HepG2 (cell line): ENCODE data around the gene DNAAF8. TPM values are rescaled to one million over a fixed set of nuclear protein-coding genes. Genes with fewer than 3 reads are reported as not detected.

Experiments
- ATRX ChIP-seq: sonication (generic); formaldehyde crosslinking; IDR thresholded peaks from 2 replicates; pipeline ENCODE4 v1.4.0; 2020; ENCODE audit warnings: missing genetic modification reagents, borderline replicate concordance
- EHMT2 ChIP-seq: fragments of 200-600 bp; sonication (generic); IDR thresholded peaks from 2 replicates; pipeline ENCODE4 v1.7.0; 2017; ENCODE audit warnings: antibody characterized with exemption, low read depth, low read length, borderline replicate concordance
- FOXC1 ChIP-seq: sonication (generic); formaldehyde crosslinking; IDR thresholded peaks from 2 replicates; pipeline ENCODE4 v1.8.0; 2022; ENCODE audit warnings: mild to moderate bottlenecking, missing genetic modification reagents, borderline replicate concordance
- JUN ChIP-seq: sonication (generic); formaldehyde crosslinking; IDR thresholded peaks from 2 replicates; pipeline ENCODE4 v1.4.0; 2020; ENCODE audit warnings: mild to moderate bottlenecking, missing genetic modification reagents
- NFYB ChIP-seq: sonication (generic); formaldehyde crosslinking; IDR thresholded peaks from 2 replicates; pipeline ENCODE4 v1.4.0; 2020; ENCODE audit warnings: missing genetic modification reagents
- POGZ ChIP-seq: sonication (generic); formaldehyde crosslinking; IDR thresholded peaks from 2 replicates; pipeline ENCODE4 v1.4.0; 2020; ENCODE audit warnings: mild to moderate bottlenecking, missing genetic modification reagents
- SIX1 ChIP-seq: sonication (generic); formaldehyde crosslinking; IDR thresholded peaks from 2 replicates; pipeline ENCODE4 v1.4.0; 2020; ENCODE audit warnings: missing genetic modification reagents, borderline replicate concordance
- TEAD2 ChIP-seq: sonication (generic); formaldehyde crosslinking; IDR thresholded peaks from 2 replicates; pipeline ENCODE4 v1.9.0; 2021; ENCODE audit warnings: missing genetic modification reagents
- YEATS4 ChIP-seq: sonication (generic); formaldehyde crosslinking; IDR thresholded peaks from 2 replicates; pipeline ENCODE4 v1.4.0; 2020; ENCODE audit warnings: missing genetic modification reagents, borderline replicate concordance
- ZNF317 ChIP-seq: sonication (generic); formaldehyde crosslinking; IDR thresholded peaks from 2 replicates; pipeline ENCODE4 v1.5.0; 2020; ENCODE audit warnings: mild to moderate bottlenecking, missing genetic modification reagents
- ZNF329 ChIP-seq: sonication (generic); formaldehyde crosslinking; IDR thresholded peaks from 2 replicates; pipeline ENCODE4 v1.9.0; 2021; ENCODE audit warnings: low read depth, mild to moderate bottlenecking, missing genetic modification reagents
- ZNF572 ChIP-seq: sonication (generic); formaldehyde crosslinking; IDR thresholded peaks from 2 replicates; pipeline ENCODE4 v1.5.1; 2020; ENCODE audit warnings: mild to moderate bottlenecking, missing genetic modification reagents
- ZNF7 ChIP-seq: IDR thresholded peaks from 2 replicates; pipeline ENCODE4 v1.6.1; 2016; ENCODE audit warnings: missing biosample characterization, missing genetic modification reagents
- ZNF772 ChIP-seq: sonication (generic); formaldehyde crosslinking; IDR thresholded peaks from 2 replicates; pipeline ENCODE4 v1.5.0; 2020; ENCODE audit warnings: mild to moderate bottlenecking, missing genetic modification reagents
- ZSCAN21 ChIP-seq: sonication (generic); formaldehyde crosslinking; IDR thresholded peaks from 2 replicates; pipeline ENCODE4 v1.8.0; 2022; ENCODE audit warnings: mild to moderate bottlenecking, missing genetic modification reagents, moderate library complexity, borderline replicate concordance
- ZSCAN9 ChIP-seq: IDR thresholded peaks from 2 replicates; pipeline ENCODE4 v1.6.1; 2016; ENCODE audit warnings: borderline replicate concordance
- polyA plus RNA-seq, 8 experiments: library from polyadenylated mRNA; depleted of rRNA in 3 of 8; stranded (reverse) in 7 of 8; unstranded in 1 of 8; fragments of >200 nt; fragmentation: Illumina TruSeq in 4 of 8; extraction: Trizol in 4 of 8; gene quantifications; 2 replicates each; pipeline versions ENCODE4 v1.2.1 to v1.2.3, GENCODE V29; 2011 to 2016; ENCODE audit warnings: low read depth in 4 of 8, missing spikeins in 1 of 8, mixed read lengths in 1 of 8; ENCODE audit not compliant: insufficient read depth in 1 of 8
- total RNA-seq, 5 experiments: library from RNA; depleted of rRNA; stranded (reverse); fragments of >200 nt; fragmentation: Illumina TruSeq; extraction: Trizol; gene quantifications; 2 replicates each; pipeline ENCODE4 v1.2.3, GENCODE V29; 2016; ENCODE audit warnings: low read depth in 1 of 5
- TF ChIP-seq, protein P1 (sequence below): sonication (generic); formaldehyde crosslinking; IDR thresholded peaks from 2 replicates; pipeline ENCODE4 v1.4.0; 2020; ENCODE audit warnings: mild to moderate bottlenecking, missing genetic modification reagents
- TF ChIP-seq, protein P2 (sequence below): sonication (generic); formaldehyde crosslinking; IDR thresholded peaks from 2 replicates; pipeline ENCODE4 v1.4.0; 2020; ENCODE audit warnings: missing genetic modification reagents, mild to moderate bottlenecking, borderline replicate concordance

The DNAAF8 gene
- total and polyA plus RNA-seq, 2 of the 13 experiments (the other 11 are each of a cell fraction or from before 2014, with no cell fraction given) = 0.44 TPM; not detected in 1

- TF ChIP-seq JUN (no peak), SIX1 (CRISPR knock-in tag) (no peak), NFYB (CRISPR knock-in tag) (peak; percentile 16; the same call in 1 of the 2 replicates), FOXC1 (CRISPR knock-in tag) (no peak), ZNF329 (CRISPR knock-in tag) (no peak), EHMT2 (no peak), YEATS4 (CRISPR knock-in tag) (peak; percentile 73), ZNF7 (CRISPR knock-in tag) (no peak), ZNF572 (no peak; the same call in 1 of the 2 replicates), TEAD2 (CRISPR knock-in tag) (no peak), ATRX (no peak), ZNF317 (CRISPR knock-in tag) (0 out of 2 replicates have a peak, but pooled peaks have one; percentile 29), POGZ (peak; percentile 60), ZSCAN9 (CRISPR knock-in tag) (peak; percentile 60; the same call in 1 of the 2 replicates), ZNF772 (CRISPR knock-in tag) (peak; percentile 58; the same call in 1 of the 2 replicates), ZSCAN21 (CRISPR knock-in tag) (0 out of 2 replicates have a peak, but pooled peaks have one; percentile 51)
- TF ChIP-seq, protein P1, sequence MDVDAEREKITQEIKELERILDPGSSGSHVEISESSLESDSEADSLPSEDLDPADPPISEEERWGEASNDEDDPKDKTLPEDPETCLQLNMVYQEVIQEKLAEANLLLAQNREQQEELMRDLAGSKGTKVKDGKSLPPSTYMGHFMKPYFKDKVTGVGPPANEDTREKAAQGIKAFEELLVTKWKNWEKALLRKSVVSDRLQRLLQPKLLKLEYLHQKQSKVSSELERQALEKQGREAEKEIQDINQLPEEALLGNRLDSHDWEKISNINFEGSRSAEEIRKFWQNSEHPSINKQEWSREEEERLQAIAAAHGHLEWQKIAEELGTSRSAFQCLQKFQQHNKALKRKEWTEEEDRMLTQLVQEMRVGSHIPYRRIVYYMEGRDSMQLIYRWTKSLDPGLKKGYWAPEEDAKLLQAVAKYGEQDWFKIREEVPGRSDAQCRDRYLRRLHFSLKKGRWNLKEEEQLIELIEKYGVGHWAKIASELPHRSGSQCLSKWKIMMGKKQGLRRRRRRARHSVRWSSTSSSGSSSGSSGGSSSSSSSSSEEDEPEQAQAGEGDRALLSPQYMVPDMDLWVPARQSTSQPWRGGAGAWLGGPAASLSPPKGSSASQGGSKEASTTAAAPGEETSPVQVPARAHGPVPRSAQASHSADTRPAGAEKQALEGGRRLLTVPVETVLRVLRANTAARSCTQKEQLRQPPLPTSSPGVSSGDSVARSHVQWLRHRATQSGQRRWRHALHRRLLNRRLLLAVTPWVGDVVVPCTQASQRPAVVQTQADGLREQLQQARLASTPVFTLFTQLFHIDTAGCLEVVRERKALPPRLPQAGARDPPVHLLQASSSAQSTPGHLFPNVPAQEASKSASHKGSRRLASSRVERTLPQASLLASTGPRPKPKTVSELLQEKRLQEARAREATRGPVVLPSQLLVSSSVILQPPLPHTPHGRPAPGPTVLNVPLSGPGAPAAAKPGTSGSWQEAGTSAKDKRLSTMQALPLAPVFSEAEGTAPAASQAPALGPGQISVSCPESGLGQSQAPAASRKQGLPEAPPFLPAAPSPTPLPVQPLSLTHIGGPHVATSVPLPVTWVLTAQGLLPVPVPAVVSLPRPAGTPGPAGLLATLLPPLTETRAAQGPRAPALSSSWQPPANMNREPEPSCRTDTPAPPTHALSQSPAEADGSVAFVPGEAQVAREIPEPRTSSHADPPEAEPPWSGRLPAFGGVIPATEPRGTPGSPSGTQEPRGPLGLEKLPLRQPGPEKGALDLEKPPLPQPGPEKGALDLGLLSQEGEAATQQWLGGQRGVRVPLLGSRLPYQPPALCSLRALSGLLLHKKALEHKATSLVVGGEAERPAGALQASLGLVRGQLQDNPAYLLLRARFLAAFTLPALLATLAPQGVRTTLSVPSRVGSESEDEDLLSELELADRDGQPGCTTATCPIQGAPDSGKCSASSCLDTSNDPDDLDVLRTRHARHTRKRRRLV = peak; percentile 82; the same call in 1 of the 2 replicates
- TF ChIP-seq, protein P2, sequence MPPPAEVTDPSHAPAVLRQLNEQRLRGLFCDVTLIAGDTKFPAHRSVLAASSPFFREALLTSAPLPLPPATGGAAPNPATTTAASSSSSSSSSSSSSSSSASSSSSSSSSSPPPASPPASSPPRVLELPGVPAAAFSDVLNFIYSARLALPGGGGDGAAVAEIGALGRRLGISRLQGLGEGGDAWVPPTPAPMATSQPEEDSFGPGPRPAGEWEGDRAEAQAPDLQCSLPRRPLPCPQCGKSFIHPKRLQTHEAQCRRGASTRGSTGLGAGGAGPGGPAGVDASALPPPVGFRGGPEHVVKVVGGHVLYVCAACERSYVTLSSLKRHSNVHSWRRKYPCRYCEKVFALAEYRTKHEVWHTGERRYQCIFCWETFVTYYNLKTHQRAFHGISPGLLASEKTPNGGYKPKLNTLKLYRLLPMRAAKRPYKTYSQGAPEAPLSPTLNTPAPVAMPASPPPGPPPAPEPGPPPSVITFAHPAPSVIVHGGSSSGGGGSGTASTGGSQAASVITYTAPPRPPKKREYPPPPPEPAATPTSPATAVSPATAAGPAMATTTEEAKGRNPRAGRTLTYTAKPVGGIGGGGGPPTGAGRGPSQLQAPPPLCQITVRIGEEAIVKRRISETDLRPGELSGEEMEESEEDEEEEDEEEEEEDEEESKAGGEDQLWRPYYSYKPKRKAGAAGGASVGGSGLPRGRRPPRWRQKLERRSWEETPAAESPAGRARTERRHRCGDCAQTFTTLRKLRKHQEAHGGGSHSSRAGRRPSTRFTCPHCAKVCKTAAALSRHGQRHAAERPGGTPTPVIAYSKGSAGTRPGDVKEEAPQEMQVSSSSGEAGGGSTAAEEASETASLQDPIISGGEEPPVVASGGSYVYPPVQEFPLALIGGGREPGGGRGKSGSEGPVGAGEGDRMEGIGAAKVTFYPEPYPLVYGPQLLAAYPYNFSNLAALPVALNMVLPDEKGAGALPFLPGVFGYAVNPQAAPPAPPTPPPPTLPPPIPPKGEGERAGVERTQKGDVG (CRISPR knock-in tag) = no peak
Measured at GRCh38 chr16:4768549-4769305, 34.4 kb downstream of the DNAAF8 start (continued).
